Astrocyte (in vitro differentiated cells and primary cell): Measurements from ENCODE around the gene LHX2.

Source experiments
- CTCF ChIP-seq: IDR thresholded peaks from 2 replicates; pipeline ENCODE4 v1.5.1; 2011; ENCODE audit warnings: low read depth, mild to moderate bottlenecking, inconsistent platforms, low read length, moderate library complexity; ENCODE audit not compliant: insufficient read depth
- EZH2 ChIP-seq: IDR thresholded peaks from 2 replicates; pipeline ENCODE4 v1.6.1; 2012; ENCODE audit warnings: mild to moderate bottlenecking, low read length, inconsistent platforms; ENCODE audit not compliant: insufficient read depth

GRCh38 chr9:123965801-123966686 lies 45.5 kb upstream of the LHX2 start:
- TF ChIP-seq EZH2 (no peak), CTCF (no peak)
